ENCODE data around the gene INHA. TPM values are rescaled to one million over a fixed set of nuclear protein-coding genes. Genes with fewer than 3 reads are reported as not detected.

Gene INHA, protein sequence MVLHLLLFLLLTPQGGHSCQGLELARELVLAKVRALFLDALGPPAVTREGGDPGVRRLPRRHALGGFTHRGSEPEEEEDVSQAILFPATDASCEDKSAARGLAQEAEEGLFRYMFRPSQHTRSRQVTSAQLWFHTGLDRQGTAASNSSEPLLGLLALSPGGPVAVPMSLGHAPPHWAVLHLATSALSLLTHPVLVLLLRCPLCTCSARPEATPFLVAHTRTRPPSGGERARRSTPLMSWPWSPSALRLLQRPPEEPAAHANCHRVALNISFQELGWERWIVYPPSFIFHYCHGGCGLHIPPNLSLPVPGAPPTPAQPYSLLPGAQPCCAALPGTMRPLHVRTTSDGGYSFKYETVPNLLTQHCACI
- 1 to 10 TPM in 2 of 4 donors, under 1 TPM in 1, not detected in 1; 0.34 to 3.5 (median 1.5) TPM for total RNA-seq

DNA sequence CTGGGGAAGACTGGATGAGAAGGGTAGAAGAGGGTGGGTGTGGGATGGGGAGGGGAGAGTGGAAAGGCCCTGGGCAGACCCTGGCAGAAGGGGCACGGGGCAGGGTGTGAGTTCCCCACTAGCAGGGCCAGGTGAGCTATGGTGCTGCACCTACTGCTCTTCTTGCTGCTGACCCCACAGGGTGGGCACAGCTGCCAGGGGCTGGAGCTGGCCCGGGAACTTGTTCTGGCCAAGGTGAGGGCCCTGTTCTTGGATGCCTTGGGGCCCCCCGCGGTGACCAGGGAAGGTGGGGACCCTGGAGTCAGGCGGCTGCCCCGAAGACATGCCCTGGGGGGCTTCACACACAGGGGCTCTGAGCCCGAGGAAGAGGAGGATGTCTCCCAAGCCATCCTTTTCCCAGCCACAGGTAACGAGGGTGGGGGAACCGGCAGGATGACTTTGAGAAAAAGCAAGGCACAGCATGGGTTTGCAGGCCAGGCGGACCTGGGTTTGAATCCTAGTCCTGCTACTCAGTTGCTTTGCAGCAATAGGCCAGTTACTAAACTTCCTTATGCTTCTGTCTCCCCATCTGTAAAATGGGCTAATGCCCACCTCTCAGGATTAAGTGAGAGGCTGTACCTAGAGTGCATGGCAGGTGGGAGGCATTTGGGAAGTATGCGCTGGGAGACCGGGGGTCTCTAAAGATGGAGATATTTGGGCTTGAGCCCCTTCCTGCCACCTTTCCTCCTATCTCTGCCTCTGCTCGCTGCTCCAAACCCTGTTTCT, at the start of gene INHA:
Gene INHA, plus strand, starts transcription at position 74 of the 765 bp plus-strand sequence. Its CDS starts 65 bp downstream, at position 139.
- Histone ChIP-seq H3K9me3 (no peaks in the 10 kb centered on the region), H3K4me1 (peaks cover 20% of the 10 kb centered on the region), H3K27me3 (peaks cover 16% of the 10 kb centered on the region), H3K36me3 (peaks cover 8% of the 10 kb centered on the region), H3K4me3 (peak within 1 kb of the TSS; percentile 93), H3K27ac (peak within 1 kb of the TSS; percentile 86)
- TF ChIP-seq EP300 (IDR thresholded peaks at IDR 0.05) = no peak
- TF ChIP-seq POLR2AphosphoS5 (IDR thresholded peaks at IDR 0.05) = no peak
- TF ChIP-seq, protein P1, sequence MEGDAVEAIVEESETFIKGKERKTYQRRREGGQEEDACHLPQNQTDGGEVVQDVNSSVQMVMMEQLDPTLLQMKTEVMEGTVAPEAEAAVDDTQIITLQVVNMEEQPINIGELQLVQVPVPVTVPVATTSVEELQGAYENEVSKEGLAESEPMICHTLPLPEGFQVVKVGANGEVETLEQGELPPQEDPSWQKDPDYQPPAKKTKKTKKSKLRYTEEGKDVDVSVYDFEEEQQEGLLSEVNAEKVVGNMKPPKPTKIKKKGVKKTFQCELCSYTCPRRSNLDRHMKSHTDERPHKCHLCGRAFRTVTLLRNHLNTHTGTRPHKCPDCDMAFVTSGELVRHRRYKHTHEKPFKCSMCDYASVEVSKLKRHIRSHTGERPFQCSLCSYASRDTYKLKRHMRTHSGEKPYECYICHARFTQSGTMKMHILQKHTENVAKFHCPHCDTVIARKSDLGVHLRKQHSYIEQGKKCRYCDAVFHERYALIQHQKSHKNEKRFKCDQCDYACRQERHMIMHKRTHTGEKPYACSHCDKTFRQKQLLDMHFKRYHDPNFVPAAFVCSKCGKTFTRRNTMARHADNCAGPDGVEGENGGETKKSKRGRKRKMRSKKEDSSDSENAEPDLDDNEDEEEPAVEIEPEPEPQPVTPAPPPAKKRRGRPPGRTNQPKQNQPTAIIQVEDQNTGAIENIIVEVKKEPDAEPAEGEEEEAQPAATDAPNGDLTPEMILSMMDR (IDR thresholded peaks at IDR 0.05) = no peak
- no peak for TF ChIP-seq POLR2A (IDR thresholded peaks at IDR 0.05)
- WGBS = 76% methylated on average over 12 of the region's 13 CpGs
- DNase-seq (ENCODE audit: low spot score in 2 of 2) = no peak

DNA sequence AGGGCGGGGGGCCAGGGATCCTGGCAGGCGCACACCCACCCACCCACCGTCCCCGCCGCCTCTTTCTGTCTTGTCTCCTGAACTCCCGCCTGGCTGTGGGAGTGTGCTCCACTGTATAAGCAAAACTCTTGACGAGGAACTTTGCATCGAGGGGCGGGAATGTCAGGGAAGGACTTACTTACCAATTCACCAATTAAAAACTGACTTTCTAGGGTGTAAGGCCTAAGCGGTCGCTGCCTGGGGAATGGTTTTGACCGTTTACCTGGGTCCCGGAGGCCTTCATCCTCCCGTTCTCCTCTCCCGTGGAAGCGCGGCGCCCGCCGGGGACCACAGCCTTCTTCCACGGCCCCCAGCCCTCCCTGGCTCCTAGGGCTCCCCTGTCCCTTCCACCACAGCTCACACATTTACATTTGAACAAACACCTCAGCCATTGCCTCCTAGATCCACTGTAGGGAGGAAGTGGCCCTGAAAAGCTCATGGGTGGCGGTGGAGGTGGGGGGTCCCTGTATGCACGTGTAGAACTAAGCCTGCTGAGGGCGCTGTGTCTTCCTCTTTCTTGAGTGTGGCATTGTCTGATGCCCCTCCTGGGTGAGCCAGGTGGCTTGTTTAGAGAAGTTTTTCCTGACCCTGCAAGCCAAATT, 49.0 kb upstream of the INHA start:
- Histone ChIP-seq H3K4me1 (peaks cover 22% of the 10 kb centered on the region), H3K27ac (no peak overlapping the region), H3K9me3 (no peaks in the 10 kb centered on the region), H3K27me3 (peaks cover 84% of the 10 kb centered on the region), H3K4me3 (peak overlapping the region; percentile 27), H3K36me3 (no peaks in the 10 kb centered on the region)
- WGBS = 28% methylated on average over 24 of the region's 24 CpGs
- DNase-seq (ENCODE audit: low spot score in 2 of 2) = no peak
- TF ChIP-seq POLR2AphosphoS5 (IDR thresholded peaks at IDR 0.05) = no peak
- no peak for TF ChIP-seq POLR2A (IDR thresholded peaks at IDR 0.05)
- no peak for TF ChIP-seq EP300 (IDR thresholded peaks at IDR 0.05)
- TF ChIP-seq, protein P1 (IDR thresholded peaks at IDR 0.05) = no peak

DNA sequence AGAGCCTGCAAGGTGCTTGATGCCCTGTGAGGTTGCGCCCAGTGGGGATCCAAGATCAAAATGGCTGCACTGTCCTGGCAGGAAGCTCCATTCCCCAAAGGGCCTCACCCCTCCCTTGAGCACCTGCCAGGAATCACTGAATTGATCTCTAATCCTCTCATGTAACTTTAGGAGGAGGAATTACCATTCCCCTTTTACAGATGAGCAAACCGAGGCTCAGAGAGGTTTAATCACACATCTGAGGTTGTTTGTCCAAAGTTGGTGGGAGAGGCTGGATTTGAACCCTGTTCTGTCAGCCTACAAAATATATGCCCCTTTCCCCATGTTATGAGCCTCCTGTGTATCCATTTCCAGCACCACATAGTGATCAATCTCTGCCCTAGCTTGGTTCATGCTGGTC, 47.3 kb upstream of the INHA start:
- Histone ChIP-seq H3K4me3 (no peak overlapping the region), H3K36me3 (no peaks in the 10 kb centered on the region), H3K27ac (no peak overlapping the region), H3K27me3 (peaks cover 90% of the 10 kb centered on the region), H3K9me3 (no peaks in the 10 kb centered on the region), H3K4me1 (peaks cover 24% of the 10 kb centered on the region)
- 100% methylated on average over 2 of the region's 2 CpGs for WGBS
- TF ChIP-seq POLR2AphosphoS5 (IDR thresholded peaks at IDR 0.05) (no peak), POLR2A (IDR thresholded peaks at IDR 0.05) (no peak), EP300 (IDR thresholded peaks at IDR 0.05) (no peak)
- TF ChIP-seq, protein P1 (IDR thresholded peaks at IDR 0.05) = no peak
- no peak for DNase-seq (ENCODE audit: low spot score in 2 of 2)

DNA sequence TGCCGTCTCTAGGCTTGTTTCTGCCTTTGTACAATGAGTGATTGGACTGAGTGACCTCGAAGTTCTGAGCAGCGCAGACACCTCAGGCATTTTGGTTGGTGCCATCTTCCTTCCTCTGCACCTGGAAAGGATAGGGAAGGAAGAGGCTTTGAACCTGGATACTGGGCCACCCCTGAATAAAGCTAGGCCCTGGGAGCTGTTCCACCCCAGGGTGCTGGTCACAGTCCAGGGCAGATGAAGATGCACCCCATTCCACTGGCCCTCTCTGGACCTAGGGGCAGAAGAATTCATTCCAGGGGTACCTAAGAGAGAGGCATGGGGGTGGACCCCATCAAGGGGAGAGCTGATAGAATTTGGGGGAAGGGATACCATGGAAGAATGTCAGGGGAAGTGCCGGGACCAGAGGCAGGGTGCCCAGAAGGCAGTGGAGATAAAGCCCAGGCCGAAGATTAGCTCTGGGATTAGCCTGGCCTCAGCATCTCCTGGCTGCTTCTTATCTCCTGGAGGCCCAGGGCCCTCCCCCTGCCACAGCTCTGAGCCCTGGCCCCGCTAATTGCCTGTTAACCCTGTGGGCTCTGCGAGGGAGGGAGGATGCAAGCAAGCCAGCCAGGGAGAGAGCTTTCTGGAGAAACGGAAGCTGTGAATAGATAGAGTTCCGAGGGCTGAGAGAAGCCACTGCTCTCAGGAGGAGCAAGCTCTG, 46.4 kb upstream of the INHA start:
- Histone ChIP-seq H3K4me3 (no peak overlapping the region), H3K36me3 (no peaks in the 10 kb centered on the region), H3K27me3 (peaks cover 93% of the 10 kb centered on the region), H3K4me1 (peaks cover 27% of the 10 kb centered on the region), H3K9me3 (no peaks in the 10 kb centered on the region), H3K27ac (no peak overlapping the region)
- whole genome bisulfite sequencing = 72% methylated on average over 8 of the region's 9 CpGs
- DNase-seq (ENCODE audit: low spot score in 2 of 2) = no peak
- no peak for TF ChIP-seq POLR2AphosphoS5 (IDR thresholded peaks at IDR 0.05)
- no peak for TF ChIP-seq EP300 (IDR thresholded peaks at IDR 0.05)
- TF ChIP-seq, protein P1 (IDR thresholded peaks at IDR 0.05) = no peak
- no peak for TF ChIP-seq POLR2A (IDR thresholded peaks at IDR 0.05)
